Measurements from ENCODE around the gene SCARB1.

SCARB1 gene

DNA sequence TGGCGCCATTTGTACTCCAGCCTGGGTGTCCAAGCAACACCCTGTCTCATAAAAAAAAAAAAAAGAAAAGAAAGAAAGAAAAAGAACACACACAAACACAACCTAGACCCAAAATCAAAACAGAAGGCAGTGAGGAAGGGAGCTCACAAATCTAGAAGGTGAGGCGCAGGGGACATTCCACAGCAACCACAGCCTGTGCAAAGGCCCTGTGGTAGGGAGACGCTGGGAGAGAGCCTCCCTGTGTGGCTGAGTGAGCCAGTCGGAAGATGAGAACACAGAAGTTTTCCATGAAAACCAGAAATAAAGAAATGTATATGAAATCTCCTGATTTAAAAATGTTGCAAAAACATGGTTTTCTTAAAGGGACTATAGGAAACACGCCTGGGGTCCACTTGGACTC is 44.6 kb downstream of the SCARB1 start:
- DNase-seq: no peak

DNA sequence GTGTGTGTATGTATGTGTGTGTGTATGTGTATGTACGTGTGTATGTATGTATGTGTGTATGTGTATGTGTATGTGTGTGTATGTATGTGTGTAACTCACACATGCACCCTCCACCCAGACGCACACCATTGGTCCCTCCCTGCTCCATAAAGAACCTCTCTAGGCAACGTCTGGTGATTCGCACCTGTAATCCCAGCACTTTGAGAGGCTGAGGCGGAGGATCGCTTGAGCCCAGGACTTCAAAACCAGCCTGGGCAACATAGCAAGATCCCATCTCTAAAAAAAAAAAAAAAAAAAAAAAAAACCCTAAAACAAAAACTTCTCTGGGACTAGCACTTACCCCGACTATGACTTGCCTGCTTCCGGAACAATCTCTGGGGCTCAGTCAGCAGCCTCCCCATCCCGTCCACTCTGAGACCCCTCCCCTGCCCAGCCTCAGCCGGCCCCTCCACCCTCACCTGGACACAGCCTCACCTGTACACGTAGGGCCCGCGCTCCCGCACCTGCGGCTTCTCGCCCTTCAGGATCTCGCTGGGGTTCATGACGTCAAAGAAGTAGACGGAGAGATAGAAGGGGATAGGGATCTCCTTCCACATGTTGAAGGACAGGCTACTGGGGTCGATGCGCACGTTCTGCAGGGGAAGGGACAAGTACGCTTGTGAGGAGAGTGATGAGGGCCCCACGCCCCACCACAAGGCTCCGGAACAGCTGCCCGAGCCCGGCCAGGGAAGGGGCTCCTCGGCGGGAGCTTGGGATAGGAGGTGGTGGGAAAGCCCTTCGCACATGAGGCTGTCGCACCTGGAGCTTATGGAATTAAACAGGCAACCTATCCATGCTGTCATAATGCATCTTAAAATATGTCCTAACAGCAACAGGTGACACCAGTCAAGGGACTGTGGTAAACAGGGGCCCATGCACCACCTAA is 46.3 kb downstream of the SCARB1 start:
- DNase-seq: no peak

- DNase-seq: no peak
Measured at GRCh38 chr12:124816295-124816854, 47.3 kb downstream of the SCARB1 start.

- DNase-seq: peak; percentile 90 to 92
Measured at GRCh38 chr12:124814741-124815613, 48.7 kb downstream of the SCARB1 start.

GRCh38 chr12:124813782-124814181 is 49.9 kb downstream of the SCARB1 start:
- DNase-seq: no peak

GRCh38 chr12:124812979-124813378 is 50.7 kb downstream of the SCARB1 start:
- DNase-seq: no peak

GRCh38 chr12:124812356-124812755 is 51.3 kb downstream of the SCARB1 start:
- no peak for DNase-seq

GRCh38 chr12:124811633-124812032 is 52.0 kb downstream of the SCARB1 start:
- DNase-seq: no peak

- DNase-seq: no peak
Measured at GRCh38 chr12:124809878-124810277, 53.8 kb downstream of the SCARB1 start.

DNA sequence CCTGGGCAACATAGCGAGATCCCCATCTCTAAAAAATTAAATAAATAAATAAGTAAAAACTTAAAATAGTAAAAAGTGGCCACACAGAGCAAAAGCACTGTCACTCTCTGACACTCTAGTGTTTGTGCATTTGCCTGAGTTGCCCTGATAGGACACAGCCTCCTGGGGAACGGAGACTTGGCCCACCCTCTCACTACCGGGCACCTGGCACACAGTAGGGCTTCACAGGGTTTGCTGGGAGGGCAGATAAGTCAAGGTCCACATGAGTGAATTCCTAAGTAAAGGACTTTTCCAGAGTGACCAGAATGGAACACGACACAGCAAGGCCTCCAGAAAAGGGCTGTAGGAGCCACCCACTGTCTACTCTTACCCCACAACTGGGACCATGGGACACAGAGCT is 54.3 kb downstream of the SCARB1 start:
- no peak for DNase-seq

DNA sequence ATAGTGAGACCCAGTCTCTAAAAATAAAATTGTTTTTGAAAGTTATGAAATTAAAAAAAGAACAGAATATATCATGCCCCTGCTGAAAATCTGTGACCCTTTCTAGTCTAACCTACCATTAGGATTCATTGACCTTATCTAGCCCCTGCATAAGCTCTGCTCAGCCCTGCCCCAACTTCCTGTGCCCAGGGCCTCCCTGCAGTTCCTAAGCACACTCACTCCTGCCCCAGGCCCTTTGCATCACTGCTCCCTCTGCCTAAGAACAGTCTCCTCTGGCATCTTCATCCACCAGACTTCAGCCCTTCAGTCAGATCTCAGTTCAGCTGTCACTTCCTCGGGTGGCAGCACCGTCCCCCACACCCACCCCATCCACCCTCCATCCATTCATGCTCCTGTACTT is 55.4 kb downstream of the SCARB1 start:
- DNase-seq: no peak

GRCh38 chr12:124805876-124806668 is 57.6 kb downstream of the SCARB1 start:
- no peak for DNase-seq

DNA sequence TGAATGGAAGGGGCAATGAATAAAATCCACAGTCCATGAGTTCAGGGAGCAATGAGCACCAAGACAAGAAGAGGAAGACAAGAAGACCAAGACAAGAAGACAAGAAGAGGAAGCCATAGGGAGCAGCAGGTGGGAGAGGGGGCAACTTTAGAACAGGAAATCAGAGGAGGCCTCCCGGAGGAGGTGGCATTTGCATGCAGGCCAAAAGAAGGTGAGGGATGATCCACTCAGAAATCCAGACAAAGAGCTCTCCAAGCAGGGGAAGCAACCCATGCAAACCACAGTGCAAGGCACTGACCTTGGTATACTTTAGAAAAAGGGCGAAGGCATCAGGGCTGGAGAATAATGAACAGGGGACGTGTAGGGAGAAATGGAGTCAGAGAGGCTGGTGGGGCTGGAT is 58.6 kb downstream of the SCARB1 start:
- DNase-seq: no peak

GRCh38 chr12:124804011-124804621 is 59.5 kb downstream of the SCARB1 start:
- DNase-seq: no peak

GRCh38 chr12:124802361-124802760 is 61.3 kb downstream of the SCARB1 start:
- DNase-seq: no peak

GRCh38 chr12:124800506-124800905 is 63.2 kb downstream of the SCARB1 start:
- no peak for DNase-seq

GRCh38 chr12:124797321-124797720 is 66.3 kb downstream of the SCARB1 start:
- peak in 1 of 2 donors; percentile 13 for DNase-seq

- peak; percentile 76 to 79 for DNase-seq
Measured at GRCh38 chr12:124796303-124796960, 67.2 kb downstream of the SCARB1 start.

DNA sequence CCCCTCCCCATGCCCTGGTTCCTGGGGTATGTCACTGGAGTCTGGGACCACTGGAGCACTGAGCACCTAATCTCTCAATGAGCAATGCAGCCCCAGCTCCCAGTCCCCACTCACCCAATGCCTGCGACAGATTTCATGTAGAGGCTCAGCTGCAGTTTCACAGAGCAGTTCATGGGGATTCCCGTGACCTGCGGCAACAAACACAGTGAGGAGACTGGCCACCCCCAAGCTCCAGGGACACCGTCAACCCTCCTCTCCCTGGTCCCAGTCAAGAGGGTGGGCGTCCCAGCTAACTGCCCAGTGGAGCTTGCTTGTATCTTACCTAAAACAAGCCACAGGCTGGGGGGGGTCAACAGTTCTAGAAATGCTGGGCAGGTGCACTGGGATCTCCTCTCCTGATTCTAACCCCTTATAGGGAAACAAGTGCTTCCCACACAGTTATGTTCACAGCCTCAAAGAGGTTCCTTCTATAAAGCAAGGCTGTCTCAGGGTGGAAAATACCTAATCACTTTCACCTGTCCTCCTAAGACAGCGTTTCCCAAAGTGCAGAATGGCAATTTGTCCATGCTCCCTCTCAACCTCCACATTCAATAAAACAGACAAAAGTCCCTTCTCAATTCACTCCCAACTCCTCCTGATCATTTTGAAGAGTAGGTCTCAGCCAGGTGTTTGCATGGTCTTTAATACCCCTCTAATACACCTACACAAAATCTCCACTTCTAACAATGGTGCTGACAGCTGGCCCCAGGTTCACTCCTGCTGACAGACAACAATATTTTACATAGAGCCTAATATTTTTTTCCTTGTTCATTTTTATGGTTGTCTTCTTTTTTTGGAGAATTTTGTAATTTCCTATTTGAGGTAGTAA is 68.3 kb downstream of the SCARB1 start:
- no peak for DNase-seq

DNA sequence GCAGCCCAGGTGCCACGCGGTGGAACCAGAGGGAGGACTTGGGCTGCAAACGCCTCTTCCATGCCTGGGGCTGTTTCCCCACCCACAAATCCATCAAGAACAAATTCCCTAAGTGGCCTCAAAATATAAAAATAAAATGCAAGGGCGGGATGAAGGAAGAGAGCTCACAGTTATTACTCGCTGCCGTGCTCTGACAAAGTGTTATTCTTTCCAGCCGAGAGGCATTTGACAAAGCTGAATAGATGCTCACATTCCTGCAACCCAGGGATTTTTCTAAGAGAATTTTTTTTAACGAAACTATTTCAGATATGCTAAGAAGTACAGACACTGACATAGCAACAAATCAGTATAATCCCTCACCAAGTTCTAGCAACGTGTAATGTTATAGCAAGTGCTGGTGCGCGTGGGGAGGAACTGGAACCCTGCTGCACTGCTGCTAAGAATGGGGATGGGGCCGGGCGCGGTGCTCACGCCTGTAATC is 70.7 kb downstream of the SCARB1 start:
- DNase-seq: no peak

All from inflammatory macrophage (primary cell).